T follicular helper cell (primary cell): ENCODE data around the gene PPP5C.
"Not testable (repeated sequence)": the region's sequence is repeated elsewhere in the genome, so short reads cannot be mapped to it uniquely, and the experiment has no call there.

Source experiments
- DNase-seq: peaks from one replicate; pipeline ENCODE4 v3.0.0-alpha.2; 2020; ENCODE audit warnings: low read depth

PPP5C gene

GRCh38 chr19:46435009-46435408 lies 88.1 kb downstream of the PPP5C start:
- DNase-seq: no peak

GRCh38 chr19:46435689-46436088 lies 88.8 kb downstream of the PPP5C start:
- not testable (repeated sequence) for DNase-seq
